ENCODE measurements around the gene RCN2.
A peak's percentile ranks its signal among the peaks of the same experiment; 100 is the strongest.
"Not testable (repeated sequence)": the region's sequence is repeated elsewhere in the genome, so short reads cannot be mapped to it uniquely, and the experiment has no call there.

The RCN2 gene, protein sequence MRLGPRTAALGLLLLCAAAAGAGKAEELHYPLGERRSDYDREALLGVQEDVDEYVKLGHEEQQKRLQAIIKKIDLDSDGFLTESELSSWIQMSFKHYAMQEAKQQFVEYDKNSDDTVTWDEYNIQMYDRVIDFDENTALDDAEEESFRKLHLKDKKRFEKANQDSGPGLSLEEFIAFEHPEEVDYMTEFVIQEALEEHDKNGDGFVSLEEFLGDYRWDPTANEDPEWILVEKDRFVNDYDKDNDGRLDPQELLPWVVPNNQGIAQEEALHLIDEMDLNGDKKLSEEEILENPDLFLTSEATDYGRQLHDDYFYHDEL

DNA sequence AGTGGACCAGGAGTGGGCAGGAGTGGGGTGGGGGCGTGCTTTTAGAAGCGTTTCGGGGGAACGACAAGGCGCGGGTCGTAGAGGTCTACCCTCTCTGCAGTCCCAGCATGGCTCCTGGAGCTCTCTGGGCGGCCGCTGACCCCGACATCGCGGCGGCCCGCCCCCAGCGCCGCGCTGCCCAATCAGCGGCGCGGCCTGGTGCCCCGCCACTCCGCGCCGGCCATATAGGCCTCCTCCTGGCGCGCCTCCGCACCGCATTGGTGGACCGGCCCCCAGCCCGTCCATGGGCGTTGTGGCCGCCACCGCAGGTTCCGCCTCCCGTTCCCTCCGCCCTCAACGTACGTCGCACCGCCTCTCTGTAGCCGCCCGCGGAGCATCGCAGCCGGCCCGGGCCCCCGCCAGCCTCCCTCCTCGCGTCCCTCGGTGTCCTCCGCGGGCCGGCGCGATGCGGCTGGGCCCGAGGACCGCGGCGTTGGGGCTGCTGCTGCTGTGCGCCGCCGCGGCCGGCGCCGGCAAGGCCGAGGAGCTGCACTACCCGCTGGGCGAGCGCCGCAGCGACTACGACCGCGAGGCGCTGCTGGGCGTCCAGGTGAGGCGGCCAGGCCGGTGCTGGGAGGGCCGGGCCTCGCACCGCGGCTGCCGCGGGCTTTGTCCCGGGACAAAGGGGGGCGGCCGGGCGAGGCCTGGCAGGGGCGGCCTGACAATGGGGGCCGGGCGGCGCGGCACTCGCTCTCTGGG lies at the start of gene RCN2:
Gene RCN2, plus strand, starts transcription at position 353 of the 738 bp plus-strand sequence. Its CDS starts 93 bp downstream, at position 446.
- DNase-seq = peak; percentile 97

DNA sequence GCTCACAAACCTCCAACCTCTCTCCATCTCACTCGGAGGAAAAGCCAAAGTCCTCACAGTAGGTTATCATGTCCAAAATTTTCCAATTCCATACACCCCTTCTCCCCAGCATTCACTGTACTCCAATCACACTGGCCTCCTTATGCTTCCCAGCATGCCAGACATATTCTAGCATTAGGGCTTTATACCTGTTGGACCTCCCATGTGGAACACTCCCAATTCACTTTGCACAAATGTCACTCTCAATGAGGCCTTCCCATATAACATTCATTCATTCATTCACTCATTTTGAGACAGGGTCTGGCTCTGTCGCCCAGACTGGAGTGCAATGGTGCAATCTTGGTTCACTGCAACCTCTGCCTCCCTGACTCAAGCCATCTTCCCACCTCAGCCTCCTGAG lies 46.3 kb upstream of the RCN2 start:
- no peak for DNase-seq

DNA sequence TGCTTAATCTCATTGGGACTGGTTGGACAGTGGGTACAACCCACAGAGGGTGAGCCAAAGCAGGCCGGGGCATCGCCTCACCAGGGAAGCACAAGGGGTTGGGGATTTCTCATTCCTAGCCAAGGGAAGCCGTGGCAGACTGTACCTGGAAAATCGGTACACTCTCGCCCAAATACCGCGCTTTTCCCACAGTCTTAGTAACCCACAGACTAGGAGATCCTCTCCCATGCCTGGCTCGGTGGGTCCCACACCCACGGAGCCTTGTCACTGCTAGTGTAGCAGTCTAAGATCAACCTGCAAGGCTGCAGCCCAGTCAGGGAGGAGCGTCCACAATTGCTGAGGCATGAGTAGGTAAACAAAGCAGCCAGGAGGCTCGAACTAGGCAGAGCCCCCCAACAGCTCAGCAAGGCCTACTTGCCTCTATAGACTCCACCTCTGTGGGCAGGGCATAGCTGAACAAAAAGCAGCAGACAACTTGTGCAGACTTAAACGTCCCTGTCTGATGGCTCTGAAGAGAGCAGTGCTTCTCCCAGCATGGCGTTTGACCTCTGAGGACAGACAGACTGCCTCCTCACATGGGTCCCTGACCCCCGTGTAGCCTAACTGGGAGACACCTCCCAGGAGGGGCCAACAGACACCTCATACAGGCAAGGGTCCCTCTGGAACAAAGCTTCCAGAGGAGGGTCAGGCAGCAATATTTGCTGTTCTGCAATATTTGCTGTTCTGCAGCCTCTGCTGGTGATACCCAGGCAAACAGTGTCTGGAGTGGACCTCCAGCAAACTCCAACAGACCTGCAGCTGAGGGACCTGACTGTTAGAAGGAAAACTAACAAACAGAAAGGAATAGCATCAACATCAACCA lies 44.0 kb upstream of the RCN2 start:
- not testable (repeated sequence) for DNase-seq

GRCh38 chr15:76892836-76893235 lies 38.7 kb upstream of the RCN2 start:
- not testable (repeated sequence) for DNase-seq

GRCh38 chr15:76894174-76894573 lies 37.4 kb upstream of the RCN2 start:
- DNase-seq = no peak

DNA sequence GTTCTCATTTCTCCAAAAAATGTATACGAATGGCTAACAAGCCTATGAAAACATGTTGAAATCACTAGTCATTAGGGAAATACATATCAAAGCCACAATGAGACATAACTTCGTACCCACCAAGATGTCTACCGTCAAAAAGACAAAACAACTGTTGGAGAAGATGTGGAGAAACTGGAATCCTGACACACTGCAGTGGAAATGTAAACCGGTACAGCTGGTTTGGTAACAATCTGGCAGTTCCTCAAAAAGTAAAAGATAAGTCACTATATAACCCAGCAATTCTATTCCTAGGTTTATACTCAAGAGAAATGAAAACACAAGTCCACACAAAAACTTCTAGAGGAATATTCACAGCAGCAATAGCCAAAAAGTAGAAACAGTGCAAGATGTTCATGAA lies 33.4 kb upstream of the RCN2 start:
- DNase-seq = no peak

DNA sequence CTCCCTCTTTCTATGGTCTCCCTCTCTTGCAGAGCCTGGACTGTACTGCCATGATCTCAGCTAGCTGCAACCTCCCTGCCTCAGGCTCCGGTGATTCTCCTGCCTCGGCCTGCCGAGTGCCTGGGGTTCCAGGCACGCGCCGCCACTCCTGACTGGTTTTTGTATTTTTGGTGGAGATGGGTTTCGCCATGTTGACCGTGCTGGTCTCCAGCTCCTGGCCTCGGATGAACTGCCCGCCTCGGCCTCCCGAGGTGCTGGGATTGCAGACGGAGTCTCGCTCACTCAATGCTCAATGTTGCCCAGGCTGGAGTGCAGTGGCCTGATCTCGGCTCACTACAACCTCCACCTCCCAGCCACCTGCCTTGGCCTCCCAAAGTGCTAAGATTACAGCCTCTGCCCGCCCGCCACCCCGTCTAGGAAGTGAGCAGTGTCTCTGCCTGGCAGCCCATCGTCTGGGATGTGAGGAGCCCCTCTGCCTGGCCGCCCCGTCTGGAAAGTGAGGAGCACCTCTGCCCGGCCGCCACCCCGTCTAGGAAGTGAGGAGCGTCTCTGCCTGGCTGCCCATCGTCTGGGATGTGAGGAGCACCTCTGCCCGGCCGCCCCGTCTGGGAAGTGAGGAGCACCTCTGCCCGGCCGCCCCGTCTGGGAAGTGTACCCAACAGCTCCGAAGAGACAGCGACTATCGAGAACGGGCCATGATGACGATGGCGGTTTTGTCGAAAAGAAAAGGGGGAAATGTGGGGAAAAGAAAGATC lies 32.2 kb upstream of the RCN2 start:
- not testable (repeated sequence) for DNase-seq

GRCh38 chr15:76899931-76900310 lies 31.6 kb upstream of the RCN2 start:
- not testable (repeated sequence) for DNase-seq

GRCh38 chr15:76901965-76902364 lies 29.6 kb upstream of the RCN2 start:
- DNase-seq = no peak

DNA sequence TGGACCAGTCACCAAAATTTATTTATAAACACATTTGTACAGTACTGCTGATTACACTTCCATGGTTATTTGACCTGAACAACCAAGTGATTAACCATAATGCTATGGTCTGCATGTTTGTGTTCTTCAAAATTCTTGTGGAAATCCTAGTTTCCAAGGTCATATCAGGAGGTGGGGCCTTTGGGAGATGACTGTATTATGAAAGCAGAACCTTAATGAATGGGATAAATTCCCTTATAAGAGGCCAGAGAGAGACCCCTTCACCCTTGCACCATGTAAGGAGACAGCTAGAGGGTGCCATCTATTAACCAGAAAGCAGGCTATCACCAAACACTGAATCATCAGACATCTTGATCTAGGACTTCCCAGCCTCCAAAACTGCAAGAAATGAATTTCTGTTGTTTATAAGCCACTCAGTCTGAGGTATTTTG lies 28.3 kb upstream of the RCN2 start:
- DNase-seq = peak; percentile 44

DNA sequence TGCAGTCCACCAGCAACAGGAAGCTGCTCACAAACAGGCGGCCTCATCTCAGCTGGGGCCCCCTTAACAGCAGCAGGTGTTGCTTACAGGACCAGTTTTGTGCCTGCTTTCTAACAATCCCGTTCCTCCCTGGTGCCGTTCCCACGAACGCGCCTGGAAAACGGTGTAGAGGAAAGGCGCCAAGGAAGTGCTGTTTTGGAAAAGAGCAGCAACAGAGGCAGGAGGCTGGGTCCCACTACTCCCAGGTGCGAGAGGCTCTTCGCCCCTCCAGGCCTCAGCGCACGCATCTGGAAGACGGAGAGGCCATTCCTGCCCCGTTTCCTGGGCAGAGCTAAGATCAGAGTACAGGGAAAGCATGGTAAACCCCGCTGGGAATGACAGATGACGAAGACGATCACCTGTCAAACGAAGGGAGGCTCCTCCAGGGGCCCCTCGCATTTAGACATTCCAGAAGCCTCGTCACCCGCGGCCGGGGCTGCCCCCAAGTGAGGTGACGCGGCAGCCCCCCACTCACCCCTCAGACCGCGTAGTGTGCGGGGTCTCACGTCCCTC lies 27.0 kb upstream of the RCN2 start:
- peak; percentile 87 for DNase-seq

DNA sequence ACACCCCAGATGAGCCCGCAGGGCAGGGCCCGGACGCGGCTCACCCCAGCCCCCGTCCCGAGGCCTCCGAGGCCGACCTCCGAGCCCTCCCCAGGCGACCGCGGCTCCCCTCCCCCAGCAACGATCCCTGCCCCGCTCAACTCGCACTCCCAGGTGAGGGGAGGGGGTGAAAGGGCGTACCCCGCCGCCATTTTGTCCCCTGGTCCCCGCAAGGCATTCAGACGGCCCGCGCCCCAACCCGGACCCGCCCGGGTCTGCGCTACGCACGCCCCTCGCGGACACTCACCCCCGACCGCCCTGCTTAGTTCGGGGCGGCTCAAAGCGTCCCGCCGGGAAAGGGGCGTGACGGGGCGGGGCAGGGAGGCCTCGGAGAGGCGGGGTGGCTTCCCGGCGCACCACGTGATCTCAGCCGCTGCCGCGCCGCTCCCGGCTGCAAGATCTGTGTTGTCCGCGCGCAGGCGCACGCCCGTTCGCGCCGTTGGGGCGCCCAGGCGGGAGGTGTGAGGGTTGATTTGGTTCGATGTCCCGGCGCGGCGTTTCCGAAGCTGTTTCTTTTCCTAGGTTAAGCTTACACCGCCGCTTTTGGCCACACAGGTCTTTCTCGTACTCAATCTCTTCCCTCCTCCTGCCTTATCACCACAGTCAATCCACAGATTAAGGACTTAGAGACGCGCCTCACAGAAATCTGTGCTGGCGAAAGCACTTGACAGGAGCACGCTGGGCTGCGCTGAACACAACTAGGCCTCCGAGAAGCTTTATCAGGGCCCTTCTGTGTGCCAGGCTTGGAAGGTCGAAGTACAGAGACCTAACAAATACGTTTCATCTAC lies 26.3 kb upstream of the RCN2 start, which contains the start of gene SCAPER:
Gene SCAPER, minus strand, starts transcription at position 328 of the 827 bp plus-strand sequence. CDS start 21,523 bp downstream, outside the sequence.
- DNase-seq = peak; percentile 96

DNA sequence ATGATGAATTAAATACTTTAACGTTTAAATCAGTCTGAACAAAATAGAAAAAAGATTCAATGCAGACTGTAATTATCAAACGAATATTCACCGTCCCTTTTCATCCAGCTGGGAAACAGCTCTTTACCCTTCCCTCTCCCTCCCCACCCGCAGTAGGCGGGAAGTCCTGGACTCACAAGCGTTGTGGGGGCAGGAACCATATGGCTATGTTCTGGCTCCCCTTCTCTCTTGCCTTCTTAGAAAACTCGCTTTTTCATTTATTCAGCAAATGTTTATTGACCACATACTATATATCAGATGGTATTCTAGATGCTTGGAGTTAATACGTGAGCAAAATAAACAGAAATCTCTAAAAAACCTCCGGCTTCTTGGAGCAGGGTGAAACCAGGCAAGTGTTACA lies 25.7 kb upstream of the RCN2 start:
- DNase-seq = no peak

DNA sequence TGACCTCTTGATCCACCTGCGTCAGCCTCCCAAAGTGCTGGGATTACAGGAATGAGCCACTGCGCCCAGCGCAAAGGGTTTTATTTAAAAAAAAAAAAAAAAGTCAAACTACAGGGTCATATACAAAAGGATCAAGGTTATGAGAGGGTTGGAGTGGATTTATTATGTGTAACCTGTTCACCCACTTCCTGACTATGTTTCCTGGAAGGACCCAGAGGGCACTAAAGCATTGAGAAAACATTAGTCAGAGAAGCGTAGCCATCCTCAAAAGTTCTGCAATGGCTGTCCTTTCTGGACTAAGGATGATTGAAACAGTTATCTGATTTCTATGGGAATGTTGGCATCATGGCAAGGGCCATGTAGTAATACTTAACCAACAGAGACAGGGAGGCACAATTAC lies 19.1 kb upstream of the RCN2 start:
- DNase-seq = no peak

DNA sequence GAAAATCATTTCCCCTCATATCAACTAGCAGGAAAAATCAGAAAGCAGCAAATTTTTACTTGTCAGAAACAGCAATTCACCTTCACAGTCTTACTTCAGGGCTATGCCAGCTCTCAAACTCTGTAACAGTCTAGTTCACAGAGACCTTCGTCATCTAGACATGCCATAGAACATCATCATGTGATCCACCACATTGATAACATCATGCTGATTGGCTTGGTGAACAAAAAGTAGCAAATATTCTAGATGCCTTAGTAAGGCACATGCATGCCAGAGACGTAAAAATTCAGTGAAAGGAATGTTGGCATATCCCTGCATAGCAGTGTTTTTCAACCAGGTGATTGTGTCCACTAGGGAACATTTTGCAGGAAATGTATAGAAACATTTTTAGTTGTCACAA lies 17.8 kb upstream of the RCN2 start:
- no peak for DNase-seq

- no peak for DNase-seq
Measured at GRCh38 chr15:76916369-76916768, 15.2 kb upstream of the RCN2 start.

DNA sequence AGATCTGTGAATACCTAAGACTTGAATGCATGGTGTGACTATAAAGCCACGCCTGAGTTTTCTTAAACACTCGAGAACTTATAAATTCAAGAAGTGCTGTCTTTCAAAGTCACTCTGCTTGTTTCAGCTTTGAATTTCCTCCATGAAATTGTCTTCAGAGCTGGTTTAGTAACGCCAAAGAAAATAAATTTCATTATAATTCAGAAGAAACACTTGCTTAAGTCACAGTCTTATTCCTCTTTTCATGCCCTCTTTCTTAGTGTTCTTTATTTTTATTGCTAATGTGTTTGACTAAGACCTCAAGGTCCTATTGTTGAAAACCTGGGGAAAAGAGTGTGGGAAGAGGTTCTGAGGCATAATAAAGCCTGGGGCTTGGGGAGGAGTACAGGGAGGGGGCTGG lies 3.3 kb upstream of the RCN2 start:
- DNase-seq = no peak

GRCh38 chr15:76929011-76929760 lies 2.4 kb upstream of the RCN2 start:
- no peak for DNase-seq

DNA sequence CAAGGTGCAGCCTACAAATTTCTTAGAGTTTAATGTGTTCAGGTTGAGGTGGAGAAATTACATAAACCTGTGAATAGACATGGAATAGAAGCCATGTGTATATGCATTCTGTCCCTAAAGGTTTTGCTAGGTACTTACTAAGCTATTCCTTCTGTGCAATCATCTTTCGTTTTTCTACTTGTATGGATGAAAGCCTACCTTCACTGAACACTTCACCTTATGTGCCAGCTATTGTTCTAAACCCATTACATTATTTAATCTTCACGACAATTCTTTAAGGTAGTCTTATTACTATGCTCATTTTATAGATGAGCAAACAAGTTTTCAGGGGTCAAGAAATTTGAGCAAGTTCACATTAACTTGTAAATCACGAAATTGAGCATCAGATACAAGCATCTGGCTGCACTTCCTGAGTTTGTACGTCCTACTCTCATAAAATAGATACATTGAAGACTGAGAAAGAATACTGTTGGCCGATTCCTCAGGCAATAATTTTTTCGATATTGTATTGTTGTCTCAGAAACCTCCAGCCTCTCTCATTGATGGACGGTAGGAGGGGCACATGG lies 635 bp upstream of the RCN2 start:
- DNase-seq = no peak
